HG02610 (cell line): ENCODE results near the gene HOTAIR.

ENCODE experiments used
- ATAC-seq: cut with Tn5 transposase; IDR thresholded peaks from one replicate; pipeline ENCODE4 v1.9.1; 2021; ENCODE audit warnings: mild to moderate bottlenecking, moderate library complexity; ENCODE audit not compliant: unreplicated experiment

Gene HOTAIR

GRCh38 chr12:53976823-53977595 is 2.3 kb upstream of the HOTAIR start:
- no peak for ATAC-seq

GRCh38 chr12:53976172-53976822 is 1.5 kb upstream of the HOTAIR start:
- no peak for ATAC-seq

GRCh38 chr12:53975479-53976152 is 862 bp upstream of the HOTAIR start:
- ATAC-seq, result no peak

- no peak for ATAC-seq
Measured at GRCh38 chr12:53975064-53975471, 314 bp upstream of the HOTAIR start.

- ATAC-seq, result no peak
Measured at GRCh38 chr12:53973236-53974042, 1.3 kb downstream of the HOTAIR start.

- ATAC-seq, result no peak
Measured at GRCh38 chr12:53972722-53973235, 2.0 kb downstream of the HOTAIR start, which contains the start of gene HOXC11. Gene HOXC11, plus strand, starts transcription at chr12:53973126. Its CDS starts 116 bp downstream, at chr12:53973242.

- ATAC-seq, result no peak
Measured at GRCh38 chr12:53972152-53972702, 2.5 kb downstream of the HOTAIR start.

GRCh38 chr12:53971686-53972085 is 3.1 kb downstream of the HOTAIR start:
- no peak for ATAC-seq

- ATAC-seq, result no peak
Measured at GRCh38 chr12:53971129-53971528, 3.6 kb downstream of the HOTAIR start.

GRCh38 chr12:53970451-53970850 is 4.3 kb downstream of the HOTAIR start:
- ATAC-seq, result no peak

- ATAC-seq, result no peak
Measured at GRCh38 chr12:53969588-53970259, 5.0 kb downstream of the HOTAIR start.

GRCh38 chr12:53968214-53969127 is 6.3 kb downstream of the HOTAIR start:
- no peak for ATAC-seq

- ATAC-seq, result no peak
Measured at GRCh38 chr12:53967421-53967925, 7.3 kb downstream of the HOTAIR start.

- ATAC-seq, result no peak
Measured at GRCh38 chr12:53966385-53967133, 8.2 kb downstream of the HOTAIR start.

GRCh38 chr12:53966085-53966384 is 8.7 kb downstream of the HOTAIR start:
- no peak for ATAC-seq

GRCh38 chr12:53965281-53966084 is 9.3 kb downstream of the HOTAIR start:
- no peak for ATAC-seq

GRCh38 chr12:53964315-53964713 is 10.4 kb downstream of the HOTAIR start:
- ATAC-seq, result no peak
